Nephron (organoid): Measurements from ENCODE around the gene MT1F.
"Not testable (repeated sequence)": the region's sequence is repeated elsewhere in the genome, so short reads cannot be mapped to it uniquely, and the experiment has no call there.

ENCODE experiments used
- H3K27ac Mint-ChIP-seq, 3 experiments: 2 replicates each; pipeline ENCODE4 v1.8.0; 2020; ENCODE audit warnings: mixed read lengths in 3 of 3, mild to moderate bottlenecking in 2 of 3, moderate library complexity in 1 of 3
- H3K27me3 Mint-ChIP-seq: 2 replicates; pipeline ENCODE4 v1.8.0; 2021; ENCODE audit warnings: low read depth, mild to moderate bottlenecking, moderate library complexity, mixed read lengths
- H3K36me3 Mint-ChIP-seq: 2 replicates; pipeline ENCODE4 v1.8.0; 2020; ENCODE audit warnings: low read depth, mixed read lengths
- H3K4me1 Mint-ChIP-seq: 2 replicates; pipeline ENCODE4 v1.8.0; 2020; ENCODE audit warnings: mixed read lengths
- H3K4me3 Mint-ChIP-seq, 3 experiments: 2 replicates each; pipeline ENCODE4 v1.8.0; 2020; ENCODE audit warnings: mild to moderate bottlenecking in 3 of 3, mixed read lengths in 3 of 3, moderate library complexity in 2 of 3
- H3K9me3 Mint-ChIP-seq: 2 replicates; pipeline ENCODE4 v1.8.0; 2020; ENCODE audit warnings: mixed read lengths
- CTCF ChIP-seq, 3 experiments: fragments of 200-600 bp; sonication (generic); IDR thresholded peaks; one replicate each; pipeline ENCODE4 v1.5.0; 2021; ENCODE audit warnings: antibody characterized with exemption in 3 of 3; ENCODE audit not compliant: unreplicated experiment in 3 of 3

Gene MT1F

GRCh38 chr16:56672761-56673536 is 15.2 kb downstream of the MT1F start:
- Mint-ChIP-seq H3K4me3 (no peak overlapping the region), H3K27ac (no peak overlapping the region), H3K27me3 (peaks cover 100% of the 10 kb centered on the region), H3K9me3 (no peaks in the 10 kb centered on the region), H3K36me3 (no peaks in the 10 kb centered on the region), H3K4me1 (peaks cover 21% of the 10 kb centered on the region)
- no peak for TF ChIP-seq CTCF (IDR thresholded peaks at IDR 0.05; ENCODE audit: unreplicated experiment in 3 of 3)

GRCh38 chr16:56673921-56674320 is 16.2 kb downstream of the MT1F start:
- Mint-ChIP-seq H3K4me3 (peak overlapping the region in 1 of 3 experiments; percentile 10), H3K4me1 (peaks cover 14% of the 10 kb centered on the region), H3K9me3 (no peaks in the 10 kb centered on the region), H3K36me3 (no peaks in the 10 kb centered on the region), H3K27ac (no peak overlapping the region), H3K27me3 (peaks cover 98% of the 10 kb centered on the region)
- peak; percentile 44 to 54 (median 52) for TF ChIP-seq CTCF (IDR thresholded peaks at IDR 0.05; ENCODE audit: unreplicated experiment in 3 of 3)

GRCh38 chr16:56674570-56674969 is 16.8 kb downstream of the MT1F start:
- H3K4me3 Mint-ChIP-seq, H3K9me3 Mint-ChIP-seq, H3K36me3 Mint-ChIP-seq, H3K27ac Mint-ChIP-seq: not testable (repeated sequence)
- Mint-ChIP-seq H3K27me3 (peaks cover 97% of the 10 kb centered on the region), H3K4me1 (peaks cover 14% of the 10 kb centered on the region)

- Mint-ChIP-seq H3K27ac (no peak overlapping the region), H3K4me1 (peaks cover 14% of the 10 kb centered on the region), H3K36me3 (no peaks in the 10 kb centered on the region), H3K4me3 (peak overlapping the region; percentile 65 to 79 (median 74)), H3K9me3 (no peaks in the 10 kb centered on the region), H3K27me3 (peaks cover 92% of the 10 kb centered on the region)
- no peak for TF ChIP-seq CTCF (IDR thresholded peaks at IDR 0.05; ENCODE audit: unreplicated experiment in 3 of 3)
Measured at GRCh38 chr16:56675685-56676210, 18.0 kb downstream of the MT1F start.

GRCh38 chr16:56677474-56677873 is 19.7 kb downstream of the MT1F start:
- H3K27ac Mint-ChIP-seq, result no peak overlapping the region
- H3K9me3 Mint-ChIP-seq, result no peaks in the 10 kb centered on the region
- no peak for TF ChIP-seq CTCF (IDR thresholded peaks at IDR 0.05; ENCODE audit: unreplicated experiment in 3 of 3)
- no peaks in the 10 kb centered on the region for H3K36me3 Mint-ChIP-seq
- H3K27me3 Mint-ChIP-seq, result peaks cover 87% of the 10 kb centered on the region
- peak overlapping the region in 1 of 3 experiments; percentile 31 for H3K4me3 Mint-ChIP-seq
- peaks cover 20% of the 10 kb centered on the region for H3K4me1 Mint-ChIP-seq

- Mint-ChIP-seq H3K27me3 (peaks cover 79% of the 10 kb centered on the region), H3K4me1 (peaks cover 24% of the 10 kb centered on the region), H3K27ac (no peak overlapping the region), H3K36me3 (no peaks in the 10 kb centered on the region), H3K9me3 (no peaks in the 10 kb centered on the region), H3K4me3 (no peak overlapping the region)
- no peak for TF ChIP-seq CTCF (IDR thresholded peaks at IDR 0.05; ENCODE audit: unreplicated experiment in 3 of 3)
Measured at GRCh38 chr16:56679078-56679730, 21.4 kb downstream of the MT1F start.
